Measurements from ENCODE around the gene DHFR. TPM values are rescaled to one million over a fixed set of nuclear protein-coding genes. Genes with fewer than 3 reads are reported as not detected.

The DHFR gene
- total RNA-seq, 1 experiment from 2014 or later = 58.7 TPM

- TF ChIP-seq MAX (IDR thresholded peaks at IDR 0.05) (no peak), EZH2 (IDR thresholded peaks at IDR 0.05) (no peak)
Measured at GRCh38 chr5:80590766-80591165, 64.0 kb downstream of the DHFR start (continued).

- Histone ChIP-seq H3K9ac (ENCODE audit: low read length) (no peak overlapping the region), H3K4me2 (ENCODE audit: low read length) (no peak overlapping the region), H2AFZ (ENCODE audit: low read depth, low read length, poor library complexity, severe bottlenecking) (no peak overlapping the region), H3K36me3 (ENCODE audit: control insufficient read depth in 1 of 2, insufficient read depth in 2 of 2, low read length in 2 of 2) (no peaks in the 10 kb centered on the region), H3K9me3 (ENCODE audit: control insufficient read depth in 1 of 2, insufficient read depth in 1 of 2, low read depth in 1 of 2, low read length in 2 of 2) (no peaks in the 10 kb centered on the region), H3K4me1 (ENCODE audit: control insufficient read depth in 1 of 2, insufficient read depth in 2 of 2, low read length in 2 of 2) (no peaks in the 10 kb centered on the region), H3K27ac (ENCODE audit: low read depth, low read length) (no peak overlapping the region), H3K4me3 (replicated peaks in 1 of 2; ENCODE audit: low read depth in 1 of 2, low read length in 2 of 2) (no peak overlapping the region), H3K9me2 (ENCODE audit: insufficient read depth) (no peaks in the 10 kb centered on the region), H3K79me2 (ENCODE audit: insufficient read depth, low read length) (no peaks in the 10 kb centered on the region), H4K20me1 (ENCODE audit: insufficient read depth) (no peaks in the 10 kb centered on the region), H3K27me3 (ENCODE audit: insufficient read depth, low read length) (no peaks in the 10 kb centered on the region)
- BruUV-seq (replicated peaks) = no TSS peak
- RAD21 ChIA-PET (ENCODE audit: low non-redundant PET in 1 of 2, low total read pairs in 2 of 2, uncharacterized antibody in 2 of 2, unreplicated experiment in 2 of 2) = no interaction called here
- ATAC-seq (no peak), DNase-seq (ENCODE audit: low read depth, low spot score) (no peak)
- TF ChIP-seq CTCF (IDR thresholded peaks at IDR 0.05 in 2 of 3, conservative IDR thresholded peaks at IDR 0.05 in 1 of 3; ENCODE audit: borderline replicate concordance in 1 of 3, insufficient read depth in 1 of 3, low read depth in 2 of 3, low read length in 2 of 3) (no peak), ATF3 (IDR thresholded peaks at IDR 0.05) (no peak), FOSL1 (IDR thresholded peaks at IDR 0.05; ENCODE audit: low read depth) (no peak), TCF7L2 (IDR thresholded peaks at IDR 0.05; ENCODE audit: borderline replicate concordance, extremely low read depth, insufficient read depth, insufficient read length) (no peak), SIN3A (IDR thresholded peaks at IDR 0.05; ENCODE audit: low read depth) (no peak), ZNF274 (IDR thresholded peaks at IDR 0.05; ENCODE audit: low read depth, low read length) (no peak), CBX3 (IDR thresholded peaks at IDR 0.05; ENCODE audit: low read depth) (no peak), MAX (IDR thresholded peaks at IDR 0.05) (no peak), ZBTB33 (IDR thresholded peaks at IDR 0.05; ENCODE audit: extremely low read depth, insufficient replicate concordance, low read length) (no peak), YY1 (IDR thresholded peaks at IDR 0.05; ENCODE audit: extremely low read depth, insufficient replicate concordance, low read depth, low read length) (no peak), RAD21 (IDR thresholded peaks at IDR 0.05; ENCODE audit: low read depth) (no peak), SRF (IDR thresholded peaks at IDR 0.05; ENCODE audit: low read depth) (no peak)
- CTCF ChIA-PET = no interaction called here
- intact Hi-C loops (cut with micrococcal nuclease) = no loop called here
- POLR2A ChIA-PET = no interaction called here
Measured at GRCh38 chr5:80588858-80589540, 65.8 kb downstream of the DHFR start.

All from HCT116 (cell line).